ENCODE data around the gene ARL15.

The ARL15 gene

GRCh38 chr5:54247226-54247625 is 63.1 kb downstream of the ARL15 start:
- no peaks in the 10 kb centered on the region for H3K79me2 ChIP-seq (ENCODE audit: insufficient read depth, low read length)
- ATAC-seq (ENCODE audit: insufficient read depth, low read depth), result no peak
- no peaks in the 10 kb centered on the region for H3K36me3 ChIP-seq (ENCODE audit: insufficient read depth, low read length)

GRCh38 chr5:54243483-54244080 is 66.8 kb downstream of the ARL15 start:
- no peaks in the 10 kb centered on the region for H3K4me1 ChIP-seq (ENCODE audit: insufficient read depth, low read length)
- no peaks in the 10 kb centered on the region for H3K27me3 ChIP-seq (ENCODE audit: insufficient read depth, low read length, poor library complexity)
- no peaks in the 10 kb centered on the region for H3K79me2 ChIP-seq (ENCODE audit: insufficient read depth, low read length)
- TF ChIP-seq CTCF (IDR thresholded peaks at IDR 0.05; ENCODE audit: borderline replicate concordance, extremely low read depth, low read length, poor library complexity, severe bottlenecking) (peak; percentile 68), EZH2 (IDR thresholded peaks at IDR 0.05; ENCODE audit: borderline replicate concordance, low read depth, low read length, severe bottlenecking) (no peak)
- no peak overlapping the region for H3K4me3 ChIP-seq (ENCODE audit: low read depth in 1 of 2, low read length in 2 of 2)
- H3K9ac ChIP-seq (ENCODE audit: low read depth, low read length), result no peak overlapping the region
- ATAC-seq (ENCODE audit: insufficient read depth, low read depth) (no peak), DNase-seq (peak; percentile 13)
- no peak overlapping the region for H2AFZ ChIP-seq (ENCODE audit: low read depth, low read length)
- no peak overlapping the region for H3K4me2 ChIP-seq (ENCODE audit: insufficient read depth, low read length)
- no peaks in the 10 kb centered on the region for H3K9me3 ChIP-seq (ENCODE audit: insufficient read depth, low read length, severe bottlenecking)
- no peaks in the 10 kb centered on the region for H4K20me1 ChIP-seq (ENCODE audit: insufficient read depth, low read length)
- H3K27ac ChIP-seq (ENCODE audit: low read length), result no peak overlapping the region
- H3K36me3 ChIP-seq (ENCODE audit: insufficient read depth, low read length), result no peaks in the 10 kb centered on the region

More at GRCh38 chr5:54247226-54247625, 63.1 kb downstream of the ARL15 start:
- H2AFZ ChIP-seq (ENCODE audit: low read depth, low read length), result no peak overlapping the region
- no peak overlapping the region for H3K27ac ChIP-seq (ENCODE audit: low read length)
- H3K4me2 ChIP-seq (ENCODE audit: insufficient read depth, low read length), result no peak overlapping the region
- no peaks in the 10 kb centered on the region for H4K20me1 ChIP-seq (ENCODE audit: insufficient read depth, low read length)
- TF ChIP-seq EZH2 (IDR thresholded peaks at IDR 0.05; ENCODE audit: borderline replicate concordance, low read depth, low read length, severe bottlenecking) (no peak), CTCF (IDR thresholded peaks at IDR 0.05; ENCODE audit: borderline replicate concordance, extremely low read depth, low read length, poor library complexity, severe bottlenecking) (no peak)
- H3K4me3 ChIP-seq (ENCODE audit: low read depth in 1 of 2, low read length in 2 of 2), result no peak overlapping the region
- H3K9ac ChIP-seq (ENCODE audit: low read depth, low read length), result no peak overlapping the region
- no peaks in the 10 kb centered on the region for H3K4me1 ChIP-seq (ENCODE audit: insufficient read depth, low read length)
- no peak for DNase-seq
- no peaks in the 10 kb centered on the region for H3K27me3 ChIP-seq (ENCODE audit: insufficient read depth, low read length, poor library complexity)
- H3K9me3 ChIP-seq (ENCODE audit: insufficient read depth, low read length, severe bottlenecking), result no peaks in the 10 kb centered on the region

- H2AFZ ChIP-seq (ENCODE audit: low read depth, low read length), result no peak overlapping the region
- no peaks in the 10 kb centered on the region for H3K9me3 ChIP-seq (ENCODE audit: insufficient read depth, low read length, severe bottlenecking)
- H3K4me1 ChIP-seq (ENCODE audit: insufficient read depth, low read length), result no peaks in the 10 kb centered on the region
- H3K36me3 ChIP-seq (ENCODE audit: insufficient read depth, low read length), result no peaks in the 10 kb centered on the region
- no peak overlapping the region for H3K4me3 ChIP-seq (ENCODE audit: low read depth in 1 of 2, low read length in 2 of 2)
- ATAC-seq (ENCODE audit: insufficient read depth, low read depth) (no peak), DNase-seq (no peak)
- no peak overlapping the region for H3K4me2 ChIP-seq (ENCODE audit: insufficient read depth, low read length)
- H3K79me2 ChIP-seq (ENCODE audit: insufficient read depth, low read length), result no peaks in the 10 kb centered on the region
- no peaks in the 10 kb centered on the region for H4K20me1 ChIP-seq (ENCODE audit: insufficient read depth, low read length)
- TF ChIP-seq CTCF (IDR thresholded peaks at IDR 0.05; ENCODE audit: borderline replicate concordance, extremely low read depth, low read length, poor library complexity, severe bottlenecking) (no peak), EZH2 (IDR thresholded peaks at IDR 0.05; ENCODE audit: borderline replicate concordance, low read depth, low read length, severe bottlenecking) (no peak)
- no peak overlapping the region for H3K27ac ChIP-seq (ENCODE audit: low read length)
- H3K27me3 ChIP-seq (ENCODE audit: insufficient read depth, low read length, poor library complexity), result no peaks in the 10 kb centered on the region
- H3K9ac ChIP-seq (ENCODE audit: low read depth, low read length), result no peak overlapping the region
Observed at GRCh38 chr5:54242297-54242696, 68.1 kb downstream of the ARL15 start.
